ENCODE data around the gene ERBB4. TPM values are rescaled to one million over a fixed set of nuclear protein-coding genes. Genes with fewer than 3 reads are reported as not detected.

Gene ERBB4
- total RNA-seq, 1 experiment from 2014 or later: 0.04 TPM

GRCh38 chr2:212364112-212364985 is 174.3 kb downstream of the ERBB4 start:
- WGBS (ENCODE audit: extremely low coverage, insufficient read length, low lambda C conversion rate): no CpG with 5 or more reads among the region's 3 CpGs
- Histone ChIP-seq H3K79me2 (ENCODE audit: insufficient read depth, low read length) (no peaks in the 10 kb centered on the region), H2BK5ac (ENCODE audit: insufficient read length, low read length) (no peak overlapping the region), H3K9me3 (ENCODE audit: control insufficient read depth, low read depth, low read length) (no peaks in the 10 kb centered on the region), H4K20me1 (ENCODE audit: control insufficient read depth, insufficient read depth, insufficient read length) (no peaks in the 10 kb centered on the region), H2BK20ac (ENCODE audit: low read depth, low read length, poor library complexity, severe bottlenecking) (no peak overlapping the region), H3K18ac (ENCODE audit: insufficient read length, low read depth, low read length) (no peak overlapping the region), H2BK15ac (ENCODE audit: low read depth, low read length) (no peak overlapping the region), H2BK120ac (ENCODE audit: low read depth, low read length, poor library complexity, severe bottlenecking) (no peak overlapping the region), H3K79me1 (ENCODE audit: insufficient read depth, low read depth, low read length, poor library complexity, severe bottlenecking) (no peaks in the 10 kb centered on the region), H3K23ac (ENCODE audit: insufficient read length, low read depth, low read length) (no peak overlapping the region), H2AFZ (ENCODE audit: low read length) (no peak overlapping the region), H3K23me2 (ENCODE audit: insufficient read length, low read depth, low read length, poor library complexity, severe bottlenecking) (no peaks in the 10 kb centered on the region), H3K4ac (ENCODE audit: low read depth, low read length) (no peak overlapping the region), H3K9ac (ENCODE audit: extremely low read depth, insufficient read length, low read length) (no peak overlapping the region), H4K8ac (replicated peaks; ENCODE audit: insufficient read length, low read depth, low read length) (no peak overlapping the region), H3K27ac (ENCODE audit: insufficient read length, low read depth, low read length) (no peak overlapping the region), H2AK5ac (ENCODE audit: insufficient read length, low read length) (no peak overlapping the region), H3K4me1 (ENCODE audit: insufficient read depth, low read length) (no peaks in the 10 kb centered on the region), H3K27me3 (ENCODE audit: insufficient read depth, low read length) (no peaks in the 10 kb centered on the region), H3T11ph (ENCODE audit: low read length) (no peak overlapping the region), H4K5ac (ENCODE audit: insufficient read length, low read depth, low read length) (no peak overlapping the region), H3K4me2 (ENCODE audit: insufficient read depth, insufficient read length, low read length) (no peak overlapping the region), H3K14ac (ENCODE audit: insufficient read depth, low read length) (no peak overlapping the region), H2BK12ac (ENCODE audit: insufficient read length, low read depth, low read length) (no peak overlapping the region), H4K91ac (ENCODE audit: insufficient read length, low read depth, low read length) (no peak overlapping the region), H3K56ac (ENCODE audit: insufficient read length, low read depth, low read length) (no peak overlapping the region)
- no peak for DNase-seq
- Mint-ChIP-seq H3K27ac (peak overlapping the region in 1 of 3 experiments; percentile 70; a peak in 2 of 7 replicates), H3K9me3 (no peaks in the 10 kb centered on the region), H3K27me3 (ENCODE audit: low read depth) (no peaks in the 10 kb centered on the region), H3K4me1 (peaks cover 7 to 13% of the 10 kb centered on the region in 2 experiments), H3K4me3 (no peak overlapping the region), H3K36me3 (ENCODE audit: insufficient read depth in 1 of 3, low read depth in 3 of 3) (no peaks in the 10 kb centered on the region)
- no peak for TF ChIP-seq CTCF (conservative IDR thresholded peaks at IDR 0.05)

Measured in H9 (cell line).